Neural progenitor cell (in vitro differentiated cells): ENCODE results near the gene DVL2. TPM values are rescaled to one million over a fixed set of nuclear protein-coding genes. Genes with fewer than 3 reads are reported as not detected.

ENCODE experiments used
- DNase-seq: peaks from one replicate; pipeline ENCODE4 v3.0.0-alpha.2; 2016; ENCODE audit warnings: low spot score
- H2AFZ ChIP-seq: fragments of 200-600 bp; sonication (generic); replicated peaks from 2 replicates; pipeline ENCODE4 v1.6.1; 2016; ENCODE audit warnings: antibody characterized with exemption
- H3F3A ChIP-seq: fragments of 200-600 bp; sonication (generic); 2 replicates; pipeline ENCODE4 v1.6.1; 2016; ENCODE audit warnings: antibody characterized with exemption, low read depth
- H3K27ac ChIP-seq: fragments of 200-600 bp; sonication (generic); 2 replicates; pipeline ENCODE4 v1.5.1; 2016; ENCODE audit warnings: mild to moderate bottlenecking
- H3K27me3 ChIP-seq: fragments of 200-600 bp; sonication (generic); 2 replicates; pipeline ENCODE4 v1.6.1; 2016; ENCODE audit warnings: mild to moderate bottlenecking, moderate library complexity
- H3K36me3 ChIP-seq: fragments of 200-600 bp; sonication (generic); 2 replicates; pipeline ENCODE4 v1.5.1; 2016
- H3K4me1 ChIP-seq: fragments of 200-600 bp; sonication (generic); 2 replicates; pipeline ENCODE4 v1.6.1; 2016; ENCODE audit warnings: mixed run types
- H3K4me2 ChIP-seq: fragments of 200-600 bp; sonication (generic); 2 replicates; pipeline ENCODE4 v1.6.1; 2016
- H3K4me3 ChIP-seq: fragments of 200-600 bp; sonication (generic); 2 replicates; pipeline ENCODE4 v1.5.1; 2016
- H3K79me2 ChIP-seq: fragments of 200-600 bp; sonication (generic); 2 replicates; pipeline ENCODE4 v1.6.1; 2016; ENCODE audit warnings: low read depth
- H3K9ac ChIP-seq: fragments of 200-600 bp; sonication (generic); 2 replicates; pipeline ENCODE4 v1.6.1; 2016
- H3K9me3 ChIP-seq: fragments of 200-600 bp; sonication (generic); 2 replicates; pipeline ENCODE4 v1.5.1; 2016; ENCODE audit warnings: low read depth
- H4K20me1 ChIP-seq: fragments of 200-600 bp; sonication (generic); 2 replicates; pipeline ENCODE4 v1.6.1; 2016; ENCODE audit warnings: low read depth
- H3K27ac Mint-ChIP-seq: 3 replicates; pipeline ENCODE4 v1.8.0; 2021; ENCODE audit warnings: mixed read lengths
- H3K27me3 Mint-ChIP-seq: 2 replicates; pipeline ENCODE4 v1.8.0; 2022; ENCODE audit warnings: low read depth, mild to moderate bottlenecking, inconsistent platforms, moderate library complexity, mixed read lengths; ENCODE audit not compliant: insufficient read depth
- H3K36me3 Mint-ChIP-seq: 3 replicates; pipeline ENCODE4 v1.8.0; 2021; ENCODE audit warnings: mixed read lengths
- H3K4me1 Mint-ChIP-seq: 3 replicates; pipeline ENCODE4 v1.8.0; 2021; ENCODE audit warnings: mixed read lengths
- H3K4me3 Mint-ChIP-seq: 3 replicates; pipeline ENCODE4 v1.8.0; 2021; ENCODE audit warnings: mild to moderate bottlenecking, moderate library complexity, mixed read lengths
- H3K9me3 Mint-ChIP-seq: 3 replicates; pipeline ENCODE4 v1.8.0; 2020; ENCODE audit warnings: mixed read lengths
- CTCF ChIP-seq: fragments of 200-600 bp; sonication (generic); IDR thresholded peaks from 2 replicates; pipeline ENCODE4 v1.5.1; 2017; ENCODE audit warnings: antibody characterized with exemption, mild to moderate bottlenecking
- EZH2 ChIP-seq: fragments of 200-600 bp; sonication (generic); IDR thresholded peaks from 2 replicates; pipeline ENCODE4 v1.6.1; 2017; ENCODE audit warnings: antibody characterized with exemption, mild to moderate bottlenecking, moderate library complexity
- EZH2phosphoT487 ChIP-seq: fragments of 200-600 bp; sonication (generic); IDR thresholded peaks from 2 replicates; pipeline ENCODE4 v1.6.1; 2017; ENCODE audit warnings: antibody characterized with exemption
- total RNA-seq: library from RNA; depleted of rRNA; stranded (reverse); fragments of >200 nt; gene quantifications from 2 replicates; pipeline ENCODE4 v1.2.3, GENCODE V29; 2015; ENCODE audit warnings: low replicate concordance

Gene DVL2
- total RNA-seq, 1 donor from 2014 or later = 43.9 TPM

- Histone ChIP-seq H3K4me1 (peaks cover 13% of the 10 kb centered on the region), H3K27ac (peak overlapping the region; percentile 83), H3K9ac (peak overlapping the region; percentile 77), H3K9me3 (no peaks in the 10 kb centered on the region), H3K4me2 (peak overlapping the region; percentile 99), H2AFZ (no peak overlapping the region), H3F3A (peaks cover 48% of the 10 kb centered on the region), H3K4me3 (peak overlapping the region; percentile 84), H3K36me3 (no peaks in the 10 kb centered on the region), H4K20me1 (peaks cover 70% of the 10 kb centered on the region), H3K79me2 (peaks cover 85% of the 10 kb centered on the region), H3K27me3 (no peaks in the 10 kb centered on the region)
- H3K27me3 Mint-ChIP-seq = peaks cover 7% of the 10 kb centered on the region
- peak overlapping the region; percentile 98 for H3K27ac Mint-ChIP-seq
- peaks cover 33% of the 10 kb centered on the region for H3K4me1 Mint-ChIP-seq
- H3K36me3 Mint-ChIP-seq = peaks cover 40% of the 10 kb centered on the region
- TF ChIP-seq CTCF (no peak), EZH2phosphoT487 (no peak), EZH2 (no peak)
- no peaks in the 10 kb centered on the region for H3K9me3 Mint-ChIP-seq
- DNase-seq = no peak
- peak overlapping the region; percentile 100 for H3K4me3 Mint-ChIP-seq
Measured at GRCh38 chr17:7233701-7234082, 625 bp downstream of the DVL2 start.

- H3K36me3 ChIP-seq = no peaks in the 10 kb centered on the region
- Mint-ChIP-seq H3K4me3 (peak overlapping the region; percentile 100), H3K27ac (no peak overlapping the region), H3K4me1 (peaks cover 30% of the 10 kb centered on the region), H3K27me3 (peaks cover 9% of the 10 kb centered on the region), H3K36me3 (peaks cover 44% of the 10 kb centered on the region), H3K9me3 (no peaks in the 10 kb centered on the region)
- peaks cover 40% of the 10 kb centered on the region for H3F3A ChIP-seq
- peaks cover 70% of the 10 kb centered on the region for H4K20me1 ChIP-seq
- no peak for TF ChIP-seq EZH2phosphoT487
- TF ChIP-seq EZH2 = no peak
- TF ChIP-seq CTCF = no peak
- H3K79me2 ChIP-seq = peaks cover 69% of the 10 kb centered on the region
- DNase-seq = no peak
- peak overlapping the region; percentile 84 for H3K4me3 ChIP-seq
- peak overlapping the region; percentile 99 for H3K4me2 ChIP-seq
- no peaks in the 10 kb centered on the region for H3K9me3 ChIP-seq
- no peaks in the 10 kb centered on the region for H3K27me3 ChIP-seq
- H2AFZ ChIP-seq = no peak overlapping the region
- H3K4me1 ChIP-seq = peaks cover 13% of the 10 kb centered on the region
- H3K27ac ChIP-seq = no peak overlapping the region
- H3K9ac ChIP-seq = no peak overlapping the region
Measured at GRCh38 chr17:7232114-7232513, 2.2 kb downstream of the DVL2 start.

- Histone ChIP-seq H3K4me3 (no peak overlapping the region), H3K27ac (no peak overlapping the region), H3F3A (peaks cover 13% of the 10 kb centered on the region), H3K9ac (no peak overlapping the region), H3K4me2 (no peak overlapping the region), H4K20me1 (peaks cover 65% of the 10 kb centered on the region), H3K4me1 (peaks cover 13% of the 10 kb centered on the region), H3K79me2 (peaks cover 47% of the 10 kb centered on the region), H2AFZ (no peak overlapping the region), H3K9me3 (no peaks in the 10 kb centered on the region), H3K36me3 (no peaks in the 10 kb centered on the region), H3K27me3 (no peaks in the 10 kb centered on the region)
- H3K4me3 Mint-ChIP-seq = no peak overlapping the region
- H3K27me3 Mint-ChIP-seq = peaks cover 8% of the 10 kb centered on the region
- no peak overlapping the region for H3K27ac Mint-ChIP-seq
- H3K36me3 Mint-ChIP-seq = peaks cover 31% of the 10 kb centered on the region
- DNase-seq = no peak
- H3K4me1 Mint-ChIP-seq = peaks cover 16% of the 10 kb centered on the region
- no peak for TF ChIP-seq EZH2phosphoT487
- no peak for TF ChIP-seq EZH2
- TF ChIP-seq CTCF = no peak
- H3K9me3 Mint-ChIP-seq = no peaks in the 10 kb centered on the region
Measured at GRCh38 chr17:7229504-7229903, 4.8 kb downstream of the DVL2 start.
